Activated CD8-positive, alpha-beta memory T cell treated with anti-CD3 and anti-CD28 coated beads, Interleukin-2, amount 50 U/mL, for 48 hours (primary cell): ENCODE data around the gene GZF1.

ENCODE experiments used
- DNase-seq: peaks from one replicate; pipeline ENCODE4 v3.0.0-alpha.2; 2020

The GZF1 gene

DNA sequence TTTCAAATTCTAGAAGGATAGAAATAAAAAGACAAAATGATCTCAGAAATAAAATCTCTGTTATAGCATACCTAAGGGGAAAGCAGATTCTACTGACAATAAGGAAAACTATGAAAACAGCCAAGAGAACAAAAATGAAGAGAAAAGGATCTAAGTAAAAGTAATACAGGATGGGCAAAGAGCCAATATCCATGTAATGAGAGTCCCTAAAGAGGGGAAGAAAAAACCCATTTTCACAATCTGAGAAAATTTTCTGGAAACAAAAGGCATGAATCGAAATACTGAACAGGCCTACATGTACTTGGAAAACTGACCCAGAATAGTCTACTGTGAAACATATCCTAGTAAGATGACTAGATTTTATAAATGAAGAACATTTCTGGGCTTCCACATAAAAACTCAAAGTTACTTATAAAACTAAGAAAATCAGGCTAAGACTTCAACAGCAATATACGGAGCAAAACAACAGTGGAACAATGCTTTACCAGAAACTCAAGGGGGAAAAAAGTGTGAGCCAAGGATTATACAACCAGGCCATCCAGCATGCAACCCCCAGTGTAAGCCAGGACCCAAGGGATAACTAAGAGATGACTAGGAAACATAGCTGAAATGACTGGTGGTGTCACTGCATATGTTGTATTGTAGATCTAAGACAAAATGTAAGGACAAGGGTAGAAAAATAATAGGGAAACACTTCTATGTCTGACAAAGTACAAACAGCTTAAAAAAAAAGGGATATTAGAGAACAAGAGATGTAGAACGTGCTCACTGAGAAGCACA, 49.1 kb downstream of the GZF1 start:
- no peak for DNase-seq

DNA sequence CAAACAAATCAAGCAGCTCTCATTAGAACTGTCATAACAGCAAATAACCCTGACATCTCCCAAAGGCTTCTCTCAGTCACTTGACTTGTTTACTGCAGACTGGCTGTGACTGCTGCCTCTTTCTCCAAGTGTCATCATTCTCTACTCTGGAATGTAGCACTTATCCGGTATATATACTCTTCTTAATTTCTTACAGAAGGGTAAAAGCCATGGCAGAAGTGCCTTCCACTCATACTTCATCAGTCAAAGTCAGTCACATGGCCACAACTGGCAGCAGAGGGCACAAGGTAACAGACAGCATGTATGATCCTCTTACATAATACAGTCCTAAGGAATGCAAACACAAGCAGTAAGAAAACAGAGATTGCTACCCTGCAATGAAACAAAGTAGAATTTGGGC, 50.0 kb downstream of the GZF1 start:
- DNase-seq: no peak

DNA sequence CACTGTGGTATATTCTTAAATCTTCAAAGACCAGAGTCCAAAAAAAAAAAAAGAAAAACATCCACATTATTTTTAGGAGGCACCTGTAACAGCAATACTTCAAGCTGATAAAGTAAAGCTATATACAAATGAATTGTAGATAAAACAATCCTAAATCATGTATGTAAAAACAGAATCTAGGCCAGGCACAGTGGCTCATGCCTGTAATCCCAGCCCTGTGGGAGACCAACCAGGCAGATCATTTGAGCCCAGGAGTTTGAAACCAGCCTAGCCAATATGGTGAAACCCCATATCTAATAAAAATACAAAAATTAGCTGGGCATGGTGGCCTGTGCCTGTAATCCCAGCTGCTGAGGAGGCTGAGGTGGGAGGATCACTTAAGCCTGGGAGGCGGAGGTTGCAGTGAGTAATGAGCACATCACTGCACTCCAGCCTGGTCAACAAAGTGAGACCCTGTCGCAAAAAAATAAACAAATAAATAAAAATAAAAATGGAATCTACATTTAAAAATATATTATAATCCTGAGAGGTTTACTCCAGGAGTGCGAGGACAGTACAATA, 52.0 kb downstream of the GZF1 start:
- DNase-seq: no peak

DNA sequence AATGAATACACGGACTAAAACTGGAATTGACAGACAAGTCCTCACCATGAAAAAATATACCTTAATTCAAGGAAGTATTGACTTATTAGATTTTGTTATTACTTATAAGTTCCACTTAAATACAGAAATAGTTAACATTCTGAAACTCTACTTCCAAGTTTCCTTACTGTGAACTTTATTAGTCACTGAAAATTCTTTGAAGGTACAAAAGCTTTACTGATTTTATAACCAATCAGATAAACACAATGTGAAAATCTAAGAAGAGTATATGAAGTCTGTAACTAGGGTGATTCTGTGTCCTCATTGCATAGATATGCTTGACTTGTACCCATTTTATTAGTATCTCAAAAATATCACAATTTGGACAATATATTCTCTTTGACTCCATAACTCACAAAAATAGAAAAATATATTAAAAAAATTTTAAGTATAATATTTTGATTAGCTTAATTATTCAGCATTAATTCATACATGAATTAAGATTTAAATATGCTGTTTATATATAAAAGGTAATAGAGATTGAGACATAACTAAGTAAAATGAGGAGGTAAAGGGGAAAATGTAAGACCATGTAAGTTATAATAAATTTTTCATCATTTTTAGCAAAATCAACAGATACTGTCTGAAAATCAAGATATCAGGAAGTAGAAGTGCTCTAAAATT, 52.7 kb downstream of the GZF1 start:
- no peak for DNase-seq

DNA sequence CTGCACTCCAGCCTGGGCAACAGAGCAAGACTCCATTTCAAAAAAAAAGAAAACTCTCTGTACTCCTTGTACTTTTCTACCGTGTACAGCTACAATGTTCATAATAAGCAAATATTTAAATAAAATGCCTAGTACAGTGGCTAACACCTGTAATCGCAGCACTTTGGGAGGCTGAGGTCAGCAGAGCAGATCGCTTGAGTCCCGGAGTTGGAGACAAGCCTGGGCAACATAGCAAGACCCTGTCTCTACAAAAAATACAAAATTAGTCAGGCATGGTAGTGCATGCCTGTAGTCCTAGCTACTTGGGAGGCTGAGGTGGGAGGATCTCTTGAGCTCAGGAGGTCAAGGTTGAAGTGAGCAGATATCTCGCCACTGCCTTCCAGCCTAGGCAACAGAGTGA, 53.6 kb downstream of the GZF1 start:
- DNase-seq: no peak

DNA sequence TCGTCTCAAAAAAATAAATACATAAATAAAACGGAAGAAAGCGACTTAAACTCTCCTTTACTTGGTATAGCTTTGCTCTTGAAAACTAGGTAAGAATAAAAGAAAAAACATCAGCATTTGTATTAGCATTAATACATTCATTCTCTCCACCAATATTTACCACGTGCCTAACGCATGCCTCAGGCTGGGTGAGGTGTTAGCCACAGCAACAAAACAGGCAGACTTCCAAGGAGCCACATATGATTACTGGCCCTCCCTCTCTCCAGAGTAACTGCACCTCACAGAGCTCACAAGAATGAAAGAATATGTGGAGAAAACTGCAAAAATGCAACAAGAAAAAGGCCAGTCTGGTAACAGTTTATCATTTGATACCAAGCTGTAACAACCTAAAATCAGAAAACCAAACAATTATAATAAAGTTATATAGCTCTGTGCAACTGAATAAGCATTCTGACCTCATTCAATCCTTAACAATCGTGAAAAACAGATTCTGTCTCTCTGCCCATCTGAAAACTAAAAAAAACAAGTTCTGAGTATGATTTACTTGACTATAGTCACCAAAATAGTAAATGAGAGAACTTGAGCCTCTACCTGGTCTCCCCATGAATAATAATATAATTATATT, 54.1 kb downstream of the GZF1 start:
- no peak for DNase-seq

DNA sequence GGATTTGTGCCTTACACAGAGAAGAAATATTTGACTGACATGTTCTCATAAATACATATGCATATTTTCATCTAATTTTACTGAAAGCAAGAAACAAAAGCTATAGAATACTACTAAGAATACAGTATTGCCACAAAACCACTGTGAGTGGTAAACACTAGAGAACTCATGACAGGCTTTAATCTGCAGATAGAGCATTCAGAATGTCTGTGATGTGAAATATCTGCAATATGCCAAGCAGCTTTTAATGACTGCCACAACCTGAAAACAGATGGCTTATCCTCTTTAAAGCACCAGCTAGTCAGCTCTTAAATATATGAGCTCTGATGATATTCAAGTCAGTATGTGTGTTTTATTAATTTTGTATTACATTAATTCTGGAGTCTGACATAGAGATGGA, 55.9 kb downstream of the GZF1 start:
- DNase-seq: no peak

DNA sequence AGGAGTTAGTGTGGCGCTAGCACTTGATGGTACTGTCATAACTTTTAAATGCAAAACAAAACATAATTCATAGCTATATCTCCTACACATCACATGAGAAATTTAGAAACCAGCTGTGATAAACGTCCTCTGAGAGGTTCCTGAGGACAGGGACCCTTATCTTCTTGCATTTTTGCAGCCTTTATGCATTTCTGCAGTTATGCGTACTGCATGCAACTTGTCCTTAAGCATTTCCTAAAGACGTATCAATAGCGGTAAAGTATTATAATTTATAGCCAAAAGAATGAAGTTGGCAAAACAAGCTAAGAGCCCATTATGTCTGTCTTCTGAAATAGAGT, 57.6 kb downstream of the GZF1 start:
- no peak for DNase-seq

DNA sequence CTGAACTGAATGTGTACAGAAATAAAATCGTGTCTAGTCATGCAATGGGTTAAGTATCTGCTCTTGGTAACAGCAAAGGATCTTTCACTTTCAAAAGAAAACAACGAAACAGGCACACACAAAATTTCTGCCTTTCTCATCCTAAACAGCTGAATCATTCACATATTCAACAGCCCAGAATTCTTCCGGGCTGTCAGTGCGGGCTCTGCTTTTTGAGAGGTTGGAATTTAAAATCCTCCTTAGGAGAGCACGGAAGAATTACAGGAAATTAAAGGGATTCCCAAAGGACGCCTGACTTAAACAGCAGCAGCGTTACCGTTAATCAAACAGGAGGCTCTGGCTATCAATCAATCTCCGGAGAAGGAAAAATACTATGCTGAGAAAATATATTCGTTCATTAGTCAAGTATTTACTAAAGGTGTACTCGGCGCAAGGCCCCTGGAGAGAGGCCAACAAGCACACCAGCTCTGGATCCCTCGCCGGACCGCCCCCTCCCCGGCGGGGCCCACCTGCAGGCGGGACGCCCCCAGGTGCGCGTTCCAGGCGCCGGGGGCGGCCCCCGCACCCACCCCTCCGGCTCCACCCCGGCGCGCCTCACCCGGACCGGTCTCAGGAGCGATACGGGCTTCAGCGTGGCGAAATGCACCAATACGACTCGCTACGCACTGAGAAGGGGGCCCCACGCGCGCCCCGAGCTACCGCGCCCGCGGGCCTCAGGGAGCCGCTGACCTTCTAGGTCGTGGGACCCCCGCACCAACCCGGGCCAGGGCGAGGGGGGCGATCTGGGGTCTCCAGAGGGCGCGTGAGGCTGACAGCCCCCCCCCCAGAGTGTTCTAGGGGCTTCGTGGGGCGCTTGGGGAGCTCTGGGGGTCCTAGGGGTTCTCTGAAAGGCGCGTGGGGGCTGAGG, 58.3 kb downstream of the GZF1 start:
- DNase-seq: peak; percentile 68

DNA sequence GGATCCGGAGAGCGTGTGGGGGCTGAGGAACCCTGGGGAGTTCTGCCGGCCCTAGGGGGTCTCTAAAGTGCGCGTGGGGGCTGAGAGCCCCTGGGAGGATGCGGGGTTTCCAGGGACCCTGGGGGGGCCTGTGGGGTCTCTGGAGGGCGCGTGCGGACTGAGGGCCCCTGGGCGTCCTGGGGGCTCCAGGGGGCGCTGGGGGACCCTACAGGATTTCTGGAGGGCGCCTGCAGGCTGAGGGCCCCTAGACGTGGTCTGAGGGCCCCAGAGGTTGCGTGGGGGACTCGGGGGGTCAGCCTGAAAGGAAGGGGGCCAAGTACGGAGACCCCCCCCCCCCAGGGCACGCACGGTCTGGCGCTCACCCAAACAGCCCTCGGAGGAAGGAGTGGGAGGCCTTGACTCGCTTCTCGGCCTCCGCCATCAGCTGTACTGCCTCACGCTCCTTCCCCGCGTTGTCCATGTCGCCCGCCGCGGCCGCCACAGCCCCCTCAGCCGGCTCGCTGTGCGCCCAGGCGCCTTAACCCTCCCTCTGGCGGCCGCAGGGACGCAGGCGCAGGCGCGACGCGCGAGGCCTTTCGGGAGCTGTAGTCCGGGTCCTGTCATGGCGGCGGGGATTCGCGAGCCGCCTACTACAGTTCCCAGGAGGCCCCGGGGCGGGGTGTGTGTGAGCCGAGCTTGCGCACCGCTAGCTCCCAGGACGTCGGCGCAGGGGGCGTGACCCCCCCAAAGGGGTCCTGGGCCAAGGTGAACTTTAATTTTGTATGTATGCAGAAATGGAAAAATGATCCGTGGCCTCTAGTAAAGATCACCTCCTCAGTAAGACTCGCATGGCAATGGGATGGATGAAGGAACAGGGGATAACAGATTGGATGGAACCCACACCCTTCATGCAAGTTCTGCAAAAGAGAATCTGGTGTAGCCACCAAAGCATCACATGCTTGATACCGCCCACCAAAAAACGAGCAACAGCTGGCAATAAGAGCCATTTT, 59.3 kb downstream of the GZF1 start, which contains the start of gene NAPB:
Gene NAPB (minus strand): TSS at position 546 of the 989 bp plus-strand sequence. CDS start 86 bp downstream, at position 460.
- peak; percentile 94 for DNase-seq
